HCT116 (cell line): Measurements from ENCODE around the gene CBFA2T2.
"Not testable (repeated sequence)": the region's sequence is repeated elsewhere in the genome, so short reads cannot be mapped to it uniquely, and the experiment has no call there.

Source experiments
- CTCF ChIP-seq, 3 experiments: fragments of 200-600 bp in 1 of 3; sonication (generic) in 1 of 3; IDR thresholded peaks in 2 of 3; conservative IDR thresholded peaks in 1 of 3; 2 replicates each; pipeline ENCODE4 v1.5.1; 2012 to 2017; ENCODE audit warnings: low read depth in 2 of 3, low read length in 2 of 3, antibody characterized with exemption in 1 of 3, borderline replicate concordance in 1 of 3, control low read depth in 1 of 3, mild to moderate bottlenecking in 1 of 3, mixed read lengths in 1 of 3, mixed run types in 1 of 3, moderate library complexity in 1 of 3; ENCODE audit not compliant: insufficient read depth in 1 of 3
- EZH2 ChIP-seq: fragments of 200-600 bp; sonication (generic); IDR thresholded peaks from 2 replicates; pipeline ENCODE4 v1.6.1; 2017; ENCODE audit warnings: antibody characterized with exemption, mixed run types
- SIN3A ChIP-seq: IDR thresholded peaks from 2 replicates; pipeline ENCODE4 v1.6.1; 2012; ENCODE audit warnings: low read depth

GRCh38 chr20:33496776-33497175 is 6.9 kb downstream of the CBFA2T2 start:
- TF ChIP-seq CTCF (IDR thresholded peaks at IDR 0.05 in 2 of 3, conservative IDR thresholded peaks at IDR 0.05 in 1 of 3; ENCODE audit: borderline replicate concordance in 1 of 3, insufficient read depth in 1 of 3, low read depth in 2 of 3, low read length in 2 of 3); EZH2; SIN3A: not testable (repeated sequence)
